GM23338 (cell line): Measurements from ENCODE around the gene CTNNA3. TPM values are rescaled to one million over a fixed set of nuclear protein-coding genes. Genes with fewer than 3 reads are reported as not detected.

Experiments used
- ATAC-seq: fragments of 200-7000 bp; cut with Tn5 transposase; 3 replicates; pipeline ENCODE4 v1.9.1; 2020
- DNase-seq: peaks from one replicate; pipeline ENCODE4 v3.0.0-alpha.2; 2015; ENCODE audit warnings: low spot score
- H2AFZ ChIP-seq: fragments of 200-600 bp; sonication (generic); 2 replicates; pipeline ENCODE4 v1.8.0; 2016; ENCODE audit warnings: antibody characterized with exemption, mild to moderate bottlenecking, moderate library complexity
- H3F3A ChIP-seq: fragments of 200-600 bp; sonication (generic); replicated peaks from 2 replicates; pipeline ENCODE4 v1.8.0; 2017; ENCODE audit warnings: antibody characterized with exemption, mixed run types, low read depth
- H3K27ac ChIP-seq: fragments of 200-600 bp; sonication (generic); 2 replicates; pipeline ENCODE4 v1.6.1; 2016; ENCODE audit warnings: low read depth
- H3K27me3 ChIP-seq: fragments of 200-600 bp; sonication (generic); 2 replicates; pipeline ENCODE4 v1.8.0; 2016; ENCODE audit warnings: mild to moderate bottlenecking, mixed run types, moderate library complexity; ENCODE audit not compliant: insufficient read depth
- H3K36me3 ChIP-seq: fragments of 200-600 bp; sonication (generic); 2 replicates; pipeline ENCODE4 v1.8.0; 2016; ENCODE audit warnings: mild to moderate bottlenecking; ENCODE audit not compliant: insufficient read depth
- H3K4me1 ChIP-seq: fragments of 200-600 bp; sonication (generic); 2 replicates; pipeline ENCODE4 v1.8.0; 2016; ENCODE audit warnings: mild to moderate bottlenecking, moderate library complexity; ENCODE audit not compliant: insufficient read depth
- H3K4me2 ChIP-seq: fragments of 200-600 bp; sonication (generic); 2 replicates; pipeline ENCODE4 v1.7.1; 2017; ENCODE audit warnings: mixed run types
- H3K4me3 ChIP-seq: fragments of 200-600 bp; sonication (generic); 2 replicates; pipeline ENCODE4 v1.6.1; 2016; ENCODE audit warnings: mixed run types
- H3K79me2 ChIP-seq: fragments of 200-600 bp; sonication (generic); replicated peaks from 2 replicates; pipeline ENCODE4 v1.8.0; 2017; ENCODE audit warnings: mild to moderate bottlenecking; ENCODE audit not compliant: insufficient read depth
- H3K9me2 ChIP-seq: fragments of 200-600 bp; sonication (generic); 2 replicates; pipeline ENCODE4 v1.8.0; 2017; ENCODE audit not compliant: insufficient read depth
- H4K20me1 ChIP-seq: fragments of 200-600 bp; sonication (generic); replicated peaks from 2 replicates; pipeline ENCODE4 v1.8.0; 2017; ENCODE audit warnings: mild to moderate bottlenecking; ENCODE audit not compliant: insufficient read depth
- H3K27ac Mint-ChIP-seq: 2 replicates; pipeline ENCODE4 v1.8.0; 2020; ENCODE audit warnings: inconsistent platforms, mild to moderate bottlenecking, moderate library complexity, mixed read lengths
- H3K27me3 Mint-ChIP-seq: 3 replicates; pipeline ENCODE4 v1.8.0; 2022; ENCODE audit warnings: low read depth, mild to moderate bottlenecking, moderate library complexity, mixed read lengths, inconsistent platforms; ENCODE audit not compliant: insufficient read depth, poor library complexity
- H3K36me3 Mint-ChIP-seq: 3 replicates; pipeline ENCODE4 v1.8.0; 2021; ENCODE audit warnings: low read depth, mild to moderate bottlenecking, inconsistent platforms, moderate library complexity, mixed read lengths
- H3K4me1 Mint-ChIP-seq: 3 replicates; pipeline ENCODE4 v1.8.0; 2020; ENCODE audit warnings: mild to moderate bottlenecking, inconsistent platforms, mixed read lengths
- H3K4me3 Mint-ChIP-seq: 3 replicates; pipeline ENCODE4 v1.8.0; 2021; ENCODE audit warnings: moderate library complexity, mild to moderate bottlenecking, inconsistent platforms, mixed read lengths
- H3K9me3 Mint-ChIP-seq: 3 replicates; pipeline ENCODE4 v1.8.0; 2020; ENCODE audit warnings: moderate library complexity, mild to moderate bottlenecking, inconsistent platforms, mixed read lengths
- CREB1 ChIP-seq: fragments of 250-450 bp; sonication (Bioruptor Pico); IDR thresholded peaks from 2 replicates; pipeline ENCODE4 v1.5.0; 2020; ENCODE audit warnings: low read depth, mild to moderate bottlenecking, moderate library complexity
- EZH2 ChIP-seq: fragments of 200-600 bp; sonication (generic); IDR thresholded peaks from one replicate; pipeline ENCODE4 v1.8.0; 2017; ENCODE audit warnings: antibody characterized with exemption, mild to moderate bottlenecking, low read depth; ENCODE audit not compliant: unreplicated experiment
- EZH2phosphoT487 ChIP-seq: fragments of 200-600 bp; sonication (generic); IDR thresholded peaks from one replicate; pipeline ENCODE4 v1.8.1; 2018; ENCODE audit warnings: antibody characterized with exemption; ENCODE audit not compliant: unreplicated experiment
- NANOG ChIP-seq: IDR thresholded peaks from 2 replicates; pipeline ENCODE4 v1.6.1; 2016; ENCODE audit warnings: antibody characterized with exemption, borderline replicate concordance
- POLR2AphosphoS5 ChIP-seq: IDR thresholded peaks from 2 replicates; pipeline ENCODE4 v1.6.1; 2016; ENCODE audit warnings: antibody characterized with exemption, low read depth
- STAT1 ChIP-seq: IDR thresholded peaks from one replicate; pipeline ENCODE4 v1.6.1; 2016; ENCODE audit warnings: antibody characterized with exemption; ENCODE audit not compliant: unreplicated experiment
- ZNF114 ChIP-seq: fragments of 250-450 bp; sonication (Bioruptor Pico); IDR thresholded peaks from 2 replicates; pipeline ENCODE4 v1.5.0; 2020; ENCODE audit warnings: mild to moderate bottlenecking, moderate library complexity
- ZNF331 ChIP-seq: fragments of 250-450 bp; sonication (Bioruptor Pico); IDR thresholded peaks from 2 replicates; pipeline ENCODE4 v1.5.0; 2020; ENCODE audit warnings: low read depth, mild to moderate bottlenecking, moderate library complexity
- polyA plus RNA-seq: library from polyadenylated mRNA; unstranded; fragments of >200 nt; fragmentation: Nextera tagmentation; extraction: Ambion mirVana; gene quantifications from 2 replicates; pipeline ENCODE4 v1.2.1, GENCODE V29; 2016
- total RNA-seq: library from RNA; depleted of rRNA; stranded (reverse); fragments of >200 nt; shearing (Covaris generic); gene quantifications from 2 replicates; pipeline ENCODE4 v1.2.3, GENCODE V29; 2014
- TF ChIP-seq, protein P1 (sequence below): fragments of 250-450 bp; sonication (Bioruptor Pico); IDR thresholded peaks from 2 replicates; pipeline ENCODE4 v1.5.0; 2020; ENCODE audit warnings: mild to moderate bottlenecking, moderate library complexity
- TF ChIP-seq, protein P2 (sequence below): IDR thresholded peaks from one replicate; pipeline ENCODE4 v1.6.1; 2018; ENCODE audit warnings: antibody characterized with exemption; ENCODE audit not compliant: unreplicated experiment
- TF ChIP-seq, protein P3 (sequence below), 2 experiments: fragments of 200-600 bp in 1 of 2; sonication (generic) in 1 of 2; conservative IDR thresholded peaks; 2 replicates each; pipeline versions ENCODE4 v1.5.1 to v1.6.1; 2016 to 2017; ENCODE audit warnings: antibody characterized with exemption in 2 of 2, low read depth in 2 of 2, mild to moderate bottlenecking in 2 of 2, moderate library complexity in 1 of 2
- TF ChIP-seq, protein P4 (sequence below): IDR thresholded peaks from 2 replicates; pipeline ENCODE4 v1.6.1; 2016; ENCODE audit warnings: antibody characterized with exemption

The CTNNA3 gene
- total and polyA plus RNA-seq, 2 experiments from 2014 or later = 0.71 to 3.3 TPM

DNA sequence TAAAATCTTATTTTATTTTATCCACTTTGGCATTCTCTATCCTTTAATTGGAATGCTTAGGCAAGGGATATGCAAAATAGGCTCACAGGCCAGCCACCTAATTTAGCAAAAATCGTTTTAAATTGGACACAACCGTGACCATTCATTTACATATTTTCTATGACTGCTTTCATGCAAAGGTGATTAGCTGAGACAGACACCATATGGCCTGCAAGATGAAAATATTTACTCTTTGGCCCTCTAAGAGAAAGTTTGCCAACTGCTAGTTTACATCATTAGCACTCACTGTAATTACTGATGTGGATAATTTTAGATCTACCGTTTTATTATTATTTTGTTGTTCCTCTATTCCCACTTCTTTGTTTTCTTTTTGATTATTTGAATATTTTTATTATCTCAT is 1145.6 kb downstream of the CTNNA3 start:
- no peak for DNase-seq
- H3K79me2 ChIP-seq = no peaks in the 10 kb centered on the region
- H3K4me2 ChIP-seq = no peak overlapping the region
- no peak for ATAC-seq
- no peak overlapping the region for H3K4me3 Mint-ChIP-seq
- H3K36me3 ChIP-seq = no peaks in the 10 kb centered on the region
- H3K27ac ChIP-seq = no peak overlapping the region
- no peaks in the 10 kb centered on the region for H3K4me1 ChIP-seq
- H3K9me3 Mint-ChIP-seq = no peaks in the 10 kb centered on the region; the same call in 2 of the 3 replicates
- no peaks in the 10 kb centered on the region for H3F3A ChIP-seq
- H3K9me2 ChIP-seq = 0 out of 2 replicates have a peak, but pooled peaks cover 5% of the 10 kb centered on the region
- no peaks in the 10 kb centered on the region for H3K4me1 Mint-ChIP-seq
- H3K36me3 Mint-ChIP-seq = no peaks in the 10 kb centered on the region
- no peaks in the 10 kb centered on the region for H3K27me3 ChIP-seq
- H4K20me1 ChIP-seq = no peaks in the 10 kb centered on the region
- H3K27me3 Mint-ChIP-seq = peaks cover 3% of the 10 kb centered on the region
- no peak overlapping the region for H2AFZ ChIP-seq
- TF ChIP-seq, protein P1, sequence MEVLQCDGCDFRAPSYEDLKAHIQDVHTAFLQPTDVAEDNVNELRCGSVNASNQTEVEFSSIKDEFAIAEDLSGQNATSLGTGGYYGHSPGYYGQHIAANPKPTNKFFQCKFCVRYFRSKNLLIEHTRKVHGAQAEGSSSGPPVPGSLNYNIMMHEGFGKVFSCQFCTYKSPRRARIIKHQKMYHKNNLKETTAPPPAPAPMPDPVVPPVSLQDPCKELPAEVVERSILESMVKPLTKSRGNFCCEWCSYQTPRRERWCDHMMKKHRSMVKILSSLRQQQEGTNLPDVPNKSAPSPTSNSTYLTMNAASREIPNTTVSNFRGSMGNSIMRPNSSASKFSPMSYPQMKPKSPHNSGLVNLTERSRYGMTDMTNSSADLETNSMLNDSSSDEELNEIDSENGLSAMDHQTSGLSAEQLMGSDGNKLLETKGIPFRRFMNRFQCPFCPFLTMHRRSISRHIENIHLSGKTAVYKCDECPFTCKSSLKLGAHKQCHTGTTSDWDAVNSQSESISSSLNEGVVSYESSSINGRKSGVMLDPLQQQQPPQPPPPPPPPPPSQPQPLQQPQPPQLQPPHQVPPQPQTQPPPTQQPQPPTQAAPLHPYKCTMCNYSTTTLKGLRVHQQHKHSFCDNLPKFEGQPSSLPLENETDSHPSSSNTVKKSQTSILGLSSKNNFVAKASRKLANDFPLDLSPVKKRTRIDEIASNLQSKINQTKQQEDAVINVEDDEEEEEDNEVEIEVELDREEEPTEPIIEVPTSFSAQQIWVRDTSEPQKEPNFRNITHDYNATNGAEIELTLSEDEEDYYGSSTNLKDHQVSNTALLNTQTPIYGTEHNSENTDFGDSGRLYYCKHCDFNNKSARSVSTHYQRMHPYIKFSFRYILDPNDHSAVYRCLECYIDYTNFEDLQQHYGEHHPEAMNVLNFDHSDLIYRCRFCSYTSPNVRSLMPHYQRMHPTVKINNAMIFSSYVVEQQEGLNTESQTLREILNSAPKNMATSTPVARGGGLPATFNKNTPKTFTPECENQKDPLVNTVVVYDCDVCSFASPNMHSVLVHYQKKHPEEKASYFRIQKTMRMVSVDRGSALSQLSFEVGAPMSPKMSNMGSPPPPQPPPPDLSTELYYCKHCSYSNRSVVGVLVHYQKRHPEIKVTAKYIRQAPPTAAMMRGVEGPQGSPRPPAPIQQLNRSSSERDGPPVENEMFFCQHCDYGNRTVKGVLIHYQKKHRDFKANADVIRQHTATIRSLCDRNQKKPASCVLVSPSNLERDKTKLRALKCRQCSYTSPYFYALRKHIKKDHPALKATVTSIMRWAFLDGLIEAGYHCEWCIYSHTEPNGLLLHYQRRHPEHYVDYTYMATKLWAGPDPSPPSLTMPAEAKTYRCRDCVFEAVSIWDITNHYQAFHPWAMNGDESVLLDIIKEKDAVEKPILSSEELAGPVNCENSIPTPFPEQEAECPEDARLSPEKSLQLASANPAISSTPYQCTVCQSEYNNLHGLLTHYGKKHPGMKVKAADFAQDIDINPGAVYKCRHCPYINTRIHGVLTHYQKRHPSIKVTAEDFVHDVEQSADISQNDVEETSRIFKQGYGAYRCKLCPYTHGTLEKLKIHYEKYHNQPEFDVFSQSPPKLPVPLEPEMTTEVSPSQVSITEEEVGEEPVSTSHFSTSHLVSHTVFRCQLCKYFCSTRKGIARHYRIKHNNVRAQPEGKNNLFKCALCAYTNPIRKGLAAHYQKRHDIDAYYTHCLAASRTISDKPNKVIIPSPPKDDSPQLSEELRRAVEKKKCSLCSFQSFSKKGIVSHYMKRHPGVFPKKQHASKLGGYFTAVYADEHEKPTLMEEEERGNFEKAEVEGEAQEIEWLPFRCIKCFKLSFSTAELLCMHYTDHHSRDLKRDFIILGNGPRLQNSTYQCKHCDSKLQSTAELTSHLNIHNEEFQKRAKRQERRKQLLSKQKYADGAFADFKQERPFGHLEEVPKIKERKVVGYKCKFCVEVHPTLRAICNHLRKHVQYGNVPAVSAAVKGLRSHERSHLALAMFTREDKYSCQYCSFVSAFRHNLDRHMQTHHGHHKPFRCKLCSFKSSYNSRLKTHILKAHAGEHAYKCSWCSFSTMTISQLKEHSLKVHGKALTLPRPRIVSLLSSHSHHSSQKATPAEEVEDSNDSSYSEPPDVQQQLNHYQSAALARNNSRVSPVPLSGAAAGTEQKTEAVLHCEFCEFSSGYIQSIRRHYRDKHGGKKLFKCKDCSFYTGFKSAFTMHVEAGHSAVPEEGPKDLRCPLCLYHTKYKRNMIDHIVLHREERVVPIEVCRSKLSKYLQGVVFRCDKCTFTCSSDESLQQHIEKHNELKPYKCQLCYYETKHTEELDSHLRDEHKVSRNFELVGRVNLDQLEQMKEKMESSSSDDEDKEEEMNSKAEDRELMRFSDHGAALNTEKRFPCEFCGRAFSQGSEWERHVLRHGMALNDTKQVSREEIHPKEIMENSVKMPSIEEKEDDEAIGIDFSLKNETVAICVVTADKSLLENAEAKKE (CRISPR knock-in tag) = no peak
- TF ChIP-seq EZH2phosphoT487 = no peak
- no peak for TF ChIP-seq ZNF114
- no peak for TF ChIP-seq NANOG
- TF ChIP-seq, protein P2, sequence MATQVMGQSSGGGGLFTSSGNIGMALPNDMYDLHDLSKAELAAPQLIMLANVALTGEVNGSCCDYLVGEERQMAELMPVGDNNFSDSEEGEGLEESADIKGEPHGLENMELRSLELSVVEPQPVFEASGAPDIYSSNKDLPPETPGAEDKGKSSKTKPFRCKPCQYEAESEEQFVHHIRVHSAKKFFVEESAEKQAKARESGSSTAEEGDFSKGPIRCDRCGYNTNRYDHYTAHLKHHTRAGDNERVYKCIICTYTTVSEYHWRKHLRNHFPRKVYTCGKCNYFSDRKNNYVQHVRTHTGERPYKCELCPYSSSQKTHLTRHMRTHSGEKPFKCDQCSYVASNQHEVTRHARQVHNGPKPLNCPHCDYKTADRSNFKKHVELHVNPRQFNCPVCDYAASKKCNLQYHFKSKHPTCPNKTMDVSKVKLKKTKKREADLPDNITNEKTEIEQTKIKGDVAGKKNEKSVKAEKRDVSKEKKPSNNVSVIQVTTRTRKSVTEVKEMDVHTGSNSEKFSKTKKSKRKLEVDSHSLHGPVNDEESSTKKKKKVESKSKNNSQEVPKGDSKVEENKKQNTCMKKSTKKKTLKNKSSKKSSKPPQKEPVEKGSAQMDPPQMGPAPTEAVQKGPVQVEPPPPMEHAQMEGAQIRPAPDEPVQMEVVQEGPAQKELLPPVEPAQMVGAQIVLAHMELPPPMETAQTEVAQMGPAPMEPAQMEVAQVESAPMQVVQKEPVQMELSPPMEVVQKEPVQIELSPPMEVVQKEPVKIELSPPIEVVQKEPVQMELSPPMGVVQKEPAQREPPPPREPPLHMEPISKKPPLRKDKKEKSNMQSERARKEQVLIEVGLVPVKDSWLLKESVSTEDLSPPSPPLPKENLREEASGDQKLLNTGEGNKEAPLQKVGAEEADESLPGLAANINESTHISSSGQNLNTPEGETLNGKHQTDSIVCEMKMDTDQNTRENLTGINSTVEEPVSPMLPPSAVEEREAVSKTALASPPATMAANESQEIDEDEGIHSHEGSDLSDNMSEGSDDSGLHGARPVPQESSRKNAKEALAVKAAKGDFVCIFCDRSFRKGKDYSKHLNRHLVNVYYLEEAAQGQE = no peak
- TF ChIP-seq, protein P3, sequence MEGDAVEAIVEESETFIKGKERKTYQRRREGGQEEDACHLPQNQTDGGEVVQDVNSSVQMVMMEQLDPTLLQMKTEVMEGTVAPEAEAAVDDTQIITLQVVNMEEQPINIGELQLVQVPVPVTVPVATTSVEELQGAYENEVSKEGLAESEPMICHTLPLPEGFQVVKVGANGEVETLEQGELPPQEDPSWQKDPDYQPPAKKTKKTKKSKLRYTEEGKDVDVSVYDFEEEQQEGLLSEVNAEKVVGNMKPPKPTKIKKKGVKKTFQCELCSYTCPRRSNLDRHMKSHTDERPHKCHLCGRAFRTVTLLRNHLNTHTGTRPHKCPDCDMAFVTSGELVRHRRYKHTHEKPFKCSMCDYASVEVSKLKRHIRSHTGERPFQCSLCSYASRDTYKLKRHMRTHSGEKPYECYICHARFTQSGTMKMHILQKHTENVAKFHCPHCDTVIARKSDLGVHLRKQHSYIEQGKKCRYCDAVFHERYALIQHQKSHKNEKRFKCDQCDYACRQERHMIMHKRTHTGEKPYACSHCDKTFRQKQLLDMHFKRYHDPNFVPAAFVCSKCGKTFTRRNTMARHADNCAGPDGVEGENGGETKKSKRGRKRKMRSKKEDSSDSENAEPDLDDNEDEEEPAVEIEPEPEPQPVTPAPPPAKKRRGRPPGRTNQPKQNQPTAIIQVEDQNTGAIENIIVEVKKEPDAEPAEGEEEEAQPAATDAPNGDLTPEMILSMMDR (conservative IDR thresholded peaks at IDR 0.05; ENCODE audit: low read depth in 2 of 2) = no peak
- TF ChIP-seq EZH2 = no peak
- no peak for TF ChIP-seq ZNF331 (CRISPR knock-in tag)
- TF ChIP-seq POLR2AphosphoS5 = no peak
- TF ChIP-seq CREB1 (CRISPR knock-in tag) = no peak
- no peak for TF ChIP-seq STAT1
- TF ChIP-seq, protein P4, sequence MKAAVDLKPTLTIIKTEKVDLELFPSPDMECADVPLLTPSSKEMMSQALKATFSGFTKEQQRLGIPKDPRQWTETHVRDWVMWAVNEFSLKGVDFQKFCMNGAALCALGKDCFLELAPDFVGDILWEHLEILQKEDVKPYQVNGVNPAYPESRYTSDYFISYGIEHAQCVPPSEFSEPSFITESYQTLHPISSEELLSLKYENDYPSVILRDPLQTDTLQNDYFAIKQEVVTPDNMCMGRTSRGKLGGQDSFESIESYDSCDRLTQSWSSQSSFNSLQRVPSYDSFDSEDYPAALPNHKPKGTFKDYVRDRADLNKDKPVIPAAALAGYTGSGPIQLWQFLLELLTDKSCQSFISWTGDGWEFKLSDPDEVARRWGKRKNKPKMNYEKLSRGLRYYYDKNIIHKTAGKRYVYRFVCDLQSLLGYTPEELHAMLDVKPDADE = no peak
- no peak overlapping the region for H3K4me3 ChIP-seq
- no peak overlapping the region for H3K27ac Mint-ChIP-seq
